Thymus (tissue), 11 donors: ENCODE measurements around the gene LRMDA. TPM values are rescaled to one million over a fixed set of nuclear protein-coding genes. Genes with fewer than 3 reads are reported as not detected.

Experiments used
- DNase-seq, 9 donors: peaks; one replicate each; pipeline ENCODE4 v3.0.0-alpha.2; 2013; ENCODE audit warnings: low spot score in 9 of 9, low read depth in 6 of 9, missing footprints in 1 of 9
- H3K27ac ChIP-seq, 2 donors: one replicate each; pipeline ENCODE4 v1.5.1; 2013; ENCODE audit warnings: control low read depth in 1 of 2, low read depth in 1 of 2, low read length in 1 of 2, mild to moderate bottlenecking in 1 of 2, moderate library complexity in 1 of 2
- H3K27me3 ChIP-seq, 2 donors: one replicate each; pipeline ENCODE4 v1.5.1; 2013; ENCODE audit warnings: low read length in 1 of 2; ENCODE audit not compliant: control insufficient read depth in 2 of 2, insufficient read depth in 1 of 2
- H3K36me3 ChIP-seq, 2 donors: one replicate each; pipeline ENCODE4 v1.5.1; 2013; ENCODE audit warnings: low read length in 1 of 2, mild to moderate bottlenecking in 1 of 2, moderate library complexity in 1 of 2; ENCODE audit not compliant: control insufficient read depth in 2 of 2, insufficient read depth in 2 of 2
- H3K4me1 ChIP-seq, 2 donors: one replicate each; pipeline ENCODE4 v1.5.1; 2013; ENCODE audit warnings: low read length in 2 of 2; ENCODE audit not compliant: control insufficient read depth in 2 of 2, insufficient read depth in 2 of 2
- H3K4me3 ChIP-seq, 2 donors: one replicate each; pipeline ENCODE4 v1.5.1; 2013; ENCODE audit warnings: low read length in 2 of 2, control low read depth in 1 of 2, mild to moderate bottlenecking in 1 of 2
- H3K9me3 ChIP-seq, 2 donors: one replicate each; pipeline ENCODE4 v1.5.1; 2013; ENCODE audit warnings: low read length in 1 of 2, mild to moderate bottlenecking in 1 of 2; ENCODE audit not compliant: control insufficient read depth in 2 of 2, insufficient read depth in 1 of 2
- WGBS: extraction: QIAGEN DNeasy Blood & Tissue Kit; methylation state at CpG from one replicate; pipeline ENCODE4 v1.1.7; 2013; 5-methylcytosine and 5-hydroxymethylcytosine counted together
- polyA plus RNA-seq: library from polyadenylated mRNA; stranded (reverse); fragments of 200-250 nt; gene quantifications from one replicate; pipeline ENCODE4 v1.2.3, GENCODE V29; 2013
- total RNA-seq: library from RNA; stranded (reverse); fragments of 120-200 nt; gene quantifications from one replicate; pipeline ENCODE4 v1.2.4, GENCODE V29; 2013
- donor health status: healthy.

The LRMDA gene
- total and polyA plus RNA-seq, 2 donors: 2.5 to 4.6 TPM

- 83% methylated on average over 5 of the region's 5 CpGs for WGBS
- no peak overlapping the region for H3K4me3 ChIP-seq
- H3K36me3 ChIP-seq: no peaks in the 10 kb centered on the region
- H3K9me3 ChIP-seq: no peaks in the 10 kb centered on the region
- H3K4me1 ChIP-seq: no peaks in the 10 kb centered on the region
- no peak overlapping the region for H3K27ac ChIP-seq
- DNase-seq: no peak
- H3K27me3 ChIP-seq: no peaks in the 10 kb centered on the region
Measured at GRCh38 chr10:75857269-75857846, 425.9 kb downstream of the LRMDA start.

- no peak overlapping the region for H3K27ac ChIP-seq
- WGBS: 94% methylated on average over 4 of the region's 4 CpGs
- no peaks in the 10 kb centered on the region for H3K9me3 ChIP-seq
- H3K27me3 ChIP-seq: no peaks in the 10 kb centered on the region
- no peaks in the 10 kb centered on the region for H3K36me3 ChIP-seq
- H3K4me1 ChIP-seq: no peaks in the 10 kb centered on the region
- H3K4me3 ChIP-seq: no peak overlapping the region
- no peak for DNase-seq
Measured at GRCh38 chr10:75857896-75858295, 426.5 kb downstream of the LRMDA start.

GRCh38 chr10:75858339-75858738 is 426.9 kb downstream of the LRMDA start:
- 96% methylated on average over 1 of the region's 1 CpG for WGBS
- H3K4me3 ChIP-seq: no peak overlapping the region
- DNase-seq: no peak
- no peaks in the 10 kb centered on the region for H3K27me3 ChIP-seq
- H3K27ac ChIP-seq: no peak overlapping the region
- no peaks in the 10 kb centered on the region for H3K9me3 ChIP-seq
- H3K36me3 ChIP-seq: no peaks in the 10 kb centered on the region
- no peaks in the 10 kb centered on the region for H3K4me1 ChIP-seq

GRCh38 chr10:75859141-75859540 is 427.7 kb downstream of the LRMDA start:
- Histone ChIP-seq H3K9me3 (no peaks in the 10 kb centered on the region), H3K4me1 (no peaks in the 10 kb centered on the region), H3K4me3 (no peak overlapping the region), H3K27me3 (no peaks in the 10 kb centered on the region), H3K36me3 (no peaks in the 10 kb centered on the region), H3K27ac (no peak overlapping the region)
- no peak for DNase-seq
- WGBS: 97% methylated on average over 1 of the region's 1 CpG

- WGBS: 80% methylated on average over 6 of the region's 6 CpGs
- Histone ChIP-seq H3K4me1 (no peaks in the 10 kb centered on the region), H3K9me3 (no peaks in the 10 kb centered on the region), H3K4me3 (no peak overlapping the region), H3K27ac (no peak overlapping the region), H3K27me3 (no peaks in the 10 kb centered on the region), H3K36me3 (no peaks in the 10 kb centered on the region)
- DNase-seq: no peak
Measured at GRCh38 chr10:75860009-75860408, 428.6 kb downstream of the LRMDA start.

GRCh38 chr10:75861582-75861981 is 430.2 kb downstream of the LRMDA start:
- H3K27ac ChIP-seq: no peak overlapping the region
- H3K27me3 ChIP-seq: no peaks in the 10 kb centered on the region
- no peaks in the 10 kb centered on the region for H3K9me3 ChIP-seq
- no peaks in the 10 kb centered on the region for H3K36me3 ChIP-seq
- no peaks in the 10 kb centered on the region for H3K4me1 ChIP-seq
- no peak overlapping the region for H3K4me3 ChIP-seq
- no peak for DNase-seq

GRCh38 chr10:75862935-75863334 is 431.5 kb downstream of the LRMDA start:
- Histone ChIP-seq H3K9me3 (no peaks in the 10 kb centered on the region), H3K4me3 (no peak overlapping the region), H3K27me3 (no peaks in the 10 kb centered on the region), H3K4me1 (no peaks in the 10 kb centered on the region), H3K27ac (no peak overlapping the region), H3K36me3 (no peaks in the 10 kb centered on the region)
- 98% methylated on average over 4 of the region's 4 CpGs for WGBS
- no peak for DNase-seq

GRCh38 chr10:75864717-75865116 is 433.3 kb downstream of the LRMDA start:
- Histone ChIP-seq H3K4me1 (no peaks in the 10 kb centered on the region), H3K27ac (no peak overlapping the region), H3K4me3 (no peak overlapping the region), H3K9me3 (no peaks in the 10 kb centered on the region), H3K27me3 (no peaks in the 10 kb centered on the region), H3K36me3 (no peaks in the 10 kb centered on the region)
- DNase-seq: no peak

GRCh38 chr10:75865413-75866299 is 434.2 kb downstream of the LRMDA start:
- Histone ChIP-seq H3K4me1 (no peaks in the 10 kb centered on the region), H3K4me3 (no peak overlapping the region), H3K9me3 (no peaks in the 10 kb centered on the region), H3K27me3 (no peaks in the 10 kb centered on the region), H3K27ac (no peak overlapping the region), H3K36me3 (no peaks in the 10 kb centered on the region)
- DNase-seq: no peak
- 91% methylated on average over 4 of the region's 4 CpGs for WGBS
